Lower lobe of right lung (tissue), 2 donors: ENCODE data around the gene SLC25A13. TPM values are rescaled to one million over a fixed set of nuclear protein-coding genes. Genes with fewer than 3 reads are reported as not detected.

Experiments used
- ATAC-seq, 2 donors: fragments of 200-7000 bp; cut with Tn5 transposase; one replicate each; pipeline ENCODE4 v1.9.1; 2020 to 2022; ENCODE audit warnings: mild to moderate bottlenecking in 2 of 2, moderate library complexity in 2 of 2
- DNase-seq: peaks from one replicate; pipeline ENCODE4 v3.0.0-alpha.2; 2020
- H3K27ac ChIP-seq: fragments of 200-600 bp; one replicate; pipeline ENCODE4 v1.8.0; 2022
- H3K27me3 ChIP-seq: fragments of 200-600 bp; one replicate; pipeline ENCODE4 v1.8.0; 2022; ENCODE audit warnings: low read depth
- H3K36me3 ChIP-seq: fragments of 200-600 bp; one replicate; pipeline ENCODE4 v1.8.0; 2022; ENCODE audit warnings: mild to moderate bottlenecking
- H3K4me1 ChIP-seq: fragments of 200-600 bp; one replicate; pipeline ENCODE4 v1.8.0; 2022
- H3K4me3 ChIP-seq: fragments of 200-600 bp; one replicate; pipeline ENCODE4 v1.8.0; 2022; ENCODE audit warnings: mild to moderate bottlenecking
- H3K9me3 ChIP-seq: fragments of 200-600 bp; one replicate; pipeline ENCODE4 v1.8.0; 2022
- CTCF ChIP-seq: fragments of 200-600 bp; IDR thresholded peaks from one replicate; pipeline ENCODE4 v1.8.0; 2022; ENCODE audit warnings: antibody characterized with exemption, mild to moderate bottlenecking
- intact Hi-C: fragments of 100-400 bp; cut with DNase I; formaldehyde crosslinking; loops from one replicate; pipeline ENCODE4 v1.11.0; 2022
- total RNA-seq: library from RNA; stranded (reverse); fragmentation: NEBNext Ultra II Directional; extraction: Animal tissue kit (Norgen Biotek cat#: 25700); gene quantifications from one replicate; pipeline ENCODE4 v1.2.1, GENCODE V29; 2021
- donor health status: DM: no; HTN: yes; CAD: no; lungs with severe emphysema.

Gene SLC25A13
- total RNA-seq, 1 donor from 2014 or later = 24.8 TPM

GRCh38 chr7:96243241-96243640 lies 78.7 kb downstream of the SLC25A13 start:
- no peak for ATAC-seq
- TF ChIP-seq CTCF = no peak
- intact Hi-C loops = no loop called here

DNA sequence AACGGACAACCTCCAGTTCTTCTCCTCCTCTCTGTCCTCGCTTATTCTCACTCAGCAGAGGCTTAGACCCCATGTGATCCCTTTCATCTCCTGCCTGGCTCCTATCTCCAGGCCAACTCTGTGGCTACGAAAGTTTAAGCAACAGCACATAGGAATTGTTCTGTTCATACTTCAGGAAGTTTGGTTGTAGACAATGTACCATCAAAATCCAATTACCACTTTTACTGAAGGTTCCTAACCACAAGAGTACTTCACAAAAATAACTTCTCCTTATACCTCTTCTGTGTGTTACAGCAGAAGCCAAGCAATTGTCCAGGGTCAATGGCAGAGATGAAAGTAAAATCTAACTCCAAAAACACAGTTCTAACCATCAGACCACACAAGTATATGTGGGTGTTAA lies 80.0 kb downstream of the SLC25A13 start:
- DNase-seq (no peak), ATAC-seq (no peak)
- no peak overlapping the region for H3K4me3 ChIP-seq
- no peaks in the 10 kb centered on the region for H3K4me1 ChIP-seq
- H3K9me3 ChIP-seq = no peaks in the 10 kb centered on the region
- TF ChIP-seq CTCF = no peak
- H3K36me3 ChIP-seq = no peaks in the 10 kb centered on the region
- H3K27me3 ChIP-seq = no peaks in the 10 kb centered on the region
- intact Hi-C loops = no loop called here
- no peak overlapping the region for H3K27ac ChIP-seq

More at GRCh38 chr7:96243241-96243640, 78.7 kb downstream of the SLC25A13 start:
- DNase-seq = no peak
- Histone ChIP-seq H3K36me3 (no peaks in the 10 kb centered on the region), H3K27me3 (no peaks in the 10 kb centered on the region), H3K27ac (no peak overlapping the region), H3K9me3 (no peaks in the 10 kb centered on the region), H3K4me1 (no peaks in the 10 kb centered on the region), H3K4me3 (no peak overlapping the region)

DNA sequence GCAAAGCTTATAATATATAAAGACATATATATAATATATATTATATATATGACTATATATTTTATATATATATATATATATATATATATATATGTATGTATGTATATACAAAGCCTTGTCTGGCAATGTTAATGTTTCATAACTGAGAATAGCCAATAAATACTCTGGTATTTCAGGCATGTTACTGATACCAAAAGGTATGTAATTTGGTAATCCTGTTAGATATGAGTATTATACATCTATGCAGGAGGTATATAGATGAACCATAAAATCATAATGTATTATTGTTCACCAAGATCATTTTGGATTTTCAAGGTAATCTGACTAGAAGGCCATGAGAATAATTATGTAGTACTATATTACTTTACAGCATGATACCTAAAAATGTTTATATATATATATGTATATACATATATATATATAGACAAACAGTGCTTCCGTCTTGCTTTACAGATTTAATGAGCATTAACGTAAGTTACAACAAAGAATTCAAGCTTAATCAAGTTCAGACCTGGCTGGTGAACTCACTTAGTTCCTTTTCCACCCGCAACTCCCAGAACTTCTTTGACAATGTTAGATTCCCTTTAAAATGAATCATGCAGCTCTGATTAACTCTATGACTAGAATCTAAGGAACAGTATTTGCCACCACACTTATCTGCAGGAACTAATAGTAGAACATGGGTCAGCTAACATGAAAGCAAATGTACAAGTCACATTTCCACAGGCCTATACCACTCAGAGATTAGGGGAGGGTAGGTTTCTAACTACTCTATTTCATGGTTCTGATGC lies 82.7 kb downstream of the SLC25A13 start:
- DNase-seq (no peak), ATAC-seq (no peak)
- intact Hi-C loops = no loop called here
- Histone ChIP-seq H3K4me1 (peaks cover 8% of the 10 kb centered on the region), H3K36me3 (no peaks in the 10 kb centered on the region), H3K27me3 (no peaks in the 10 kb centered on the region), H3K27ac (no peak overlapping the region), H3K4me3 (no peak overlapping the region), H3K9me3 (no peaks in the 10 kb centered on the region)
- TF ChIP-seq CTCF = no peak

DNA sequence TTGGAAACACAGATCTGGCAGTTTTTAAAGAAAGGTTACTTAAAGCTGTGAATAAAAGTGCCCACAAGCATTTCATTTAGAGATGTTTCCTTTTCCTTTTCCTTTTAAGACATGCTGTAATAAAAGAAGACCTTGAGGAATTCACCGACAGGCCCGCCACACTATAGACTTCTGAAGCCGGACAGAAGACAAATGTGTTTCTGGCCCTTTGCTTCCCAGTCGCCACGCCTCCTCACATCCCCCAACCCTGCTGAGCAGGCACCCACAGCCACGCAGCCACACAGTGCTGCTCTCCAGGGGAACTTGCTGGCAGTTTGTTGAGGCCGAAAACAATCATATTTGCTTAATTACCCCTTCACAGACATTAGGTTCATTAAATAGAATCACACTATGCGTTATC lies 83.4 kb downstream of the SLC25A13 start:
- no peak for TF ChIP-seq CTCF
- intact Hi-C loops = no loop called here
- no peaks in the 10 kb centered on the region for H3K9me3 ChIP-seq
- peaks cover 8% of the 10 kb centered on the region for H3K4me1 ChIP-seq
- no peak for ATAC-seq
- no peak for DNase-seq
- no peak overlapping the region for H3K4me3 ChIP-seq
- H3K27ac ChIP-seq = no peak overlapping the region
- no peaks in the 10 kb centered on the region for H3K36me3 ChIP-seq
- H3K27me3 ChIP-seq = no peaks in the 10 kb centered on the region

- Histone ChIP-seq H3K4me3 (no peak overlapping the region), H3K36me3 (no peaks in the 10 kb centered on the region), H3K4me1 (peaks cover 8% of the 10 kb centered on the region), H3K27ac (no peak overlapping the region), H3K27me3 (no peaks in the 10 kb centered on the region), H3K9me3 (no peaks in the 10 kb centered on the region)
- no peak for DNase-seq
- intact Hi-C loops = no loop called here
- TF ChIP-seq CTCF = no peak
- no peak for ATAC-seq
Observed at GRCh38 chr7:96237040-96237439, 84.9 kb downstream of the SLC25A13 start.
